SK-N-MC (cell line): Measurements from ENCODE around the gene F9.
"Not testable (repeated sequence)": the region's sequence is repeated elsewhere in the genome, so short reads cannot be mapped to it uniquely, and the experiment has no call there.

ENCODE experiments used
- EZH2 ChIP-seq: fragments of 200-600 bp; sonication (generic); IDR thresholded peaks from one replicate; pipeline ENCODE4 v1.6.1; 2017; ENCODE audit warnings: antibody characterized with exemption
- POLR2AphosphoS5 ChIP-seq: IDR thresholded peaks from 2 replicates; pipeline ENCODE4 v1.6.1; 2012; ENCODE audit warnings: mild to moderate bottlenecking, low read depth, low read length, borderline replicate concordance

DNA sequence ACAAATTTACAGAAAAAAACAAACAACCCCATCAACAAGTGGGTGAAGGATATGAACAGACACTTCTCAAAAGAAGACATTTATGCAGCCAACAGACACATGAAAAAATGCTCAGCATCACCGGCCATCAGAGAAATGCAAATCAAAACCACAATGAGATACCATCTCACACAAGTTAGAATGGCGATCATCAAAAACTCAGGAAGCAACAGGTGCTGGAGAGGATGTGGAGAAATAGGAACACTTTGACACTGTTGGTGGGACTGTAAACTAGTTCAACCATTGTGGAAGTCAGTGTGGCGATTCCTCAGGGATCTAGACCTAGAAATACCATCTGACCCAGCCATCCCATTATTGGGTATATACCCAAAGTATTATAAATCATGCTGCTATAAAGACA lies 1.7 kb upstream of the F9 start:
- TF ChIP-seq POLR2AphosphoS5, EZH2: not testable (repeated sequence)
